WERI-Rb-1 (cell line): ENCODE data around the gene CAV1.

Experiments used
- DNase-seq: peaks from one replicate; pipeline ENCODE4 v3.0.0-alpha.2; 2020
- H3K27ac ChIP-seq: fragments of 250-450 bp; sonication (Bioruptor Pico); 2 replicates; pipeline ENCODE4 v1.5.1; 2020; ENCODE audit warnings: mild to moderate bottlenecking, moderate library complexity
- H3K27me3 ChIP-seq: fragments of 250-450 bp; sonication (Bioruptor Pico); 2 replicates; pipeline ENCODE4 v1.5.1; 2021; ENCODE audit warnings: mild to moderate bottlenecking, low read depth, moderate library complexity; ENCODE audit not compliant: insufficient read depth, severe bottlenecking
- H3K36me3 ChIP-seq: fragments of 250-450 bp; sonication (Bioruptor Pico); 2 replicates; pipeline ENCODE4 v1.5.1; 2020; ENCODE audit warnings: mild to moderate bottlenecking, moderate library complexity
- H3K4me3 ChIP-seq: 2 replicates; pipeline ENCODE4 v1.5.1; 2011; ENCODE audit warnings: low read depth, mild to moderate bottlenecking, control low read depth, low read length
- H3K9me3 ChIP-seq: fragments of 250-450 bp; sonication (Bioruptor Pico); 2 replicates; pipeline ENCODE4 v1.5.1; 2021; ENCODE audit warnings: mild to moderate bottlenecking, moderate library complexity; ENCODE audit not compliant: severe bottlenecking
- CTCF ChIP-seq: IDR thresholded peaks from 2 replicates; pipeline ENCODE4 v1.5.1; 2011; ENCODE audit warnings: low read depth, mild to moderate bottlenecking, control low read depth, inconsistent platforms, low read length

The CAV1 gene

GRCh38 chr7:116552602-116553001, 27.8 kb downstream of the CAV1 start:
- Histone ChIP-seq H3K27me3 (peaks cover 28% of the 10 kb centered on the region), H3K27ac (no peak overlapping the region), H3K36me3 (no peaks in the 10 kb centered on the region), H3K9me3 (no peaks in the 10 kb centered on the region), H3K4me3 (no peak overlapping the region)
- no peak for DNase-seq
- no peak for TF ChIP-seq CTCF

GRCh38 chr7:116553168-116553964, 28.5 kb downstream of the CAV1 start:
- no peak for TF ChIP-seq CTCF
- Histone ChIP-seq H3K4me3 (no peak overlapping the region), H3K36me3 (no peaks in the 10 kb centered on the region), H3K9me3 (no peaks in the 10 kb centered on the region), H3K27ac (no peak overlapping the region), H3K27me3 (peaks cover 28% of the 10 kb centered on the region)
- no peak for DNase-seq

- Histone ChIP-seq H3K4me3 (no peak overlapping the region), H3K27me3 (peaks cover 23% of the 10 kb centered on the region), H3K9me3 (no peaks in the 10 kb centered on the region), H3K36me3 (no peaks in the 10 kb centered on the region), H3K27ac (no peak overlapping the region)
- DNase-seq, result no peak
- no peak for TF ChIP-seq CTCF
These were observed 29.6 kb downstream of the CAV1 start for GRCh38 chr7:116554436-116554835.

GRCh38 chr7:116554911-116555310, 30.1 kb downstream of the CAV1 start:
- Histone ChIP-seq H3K27me3 (peaks cover 23% of the 10 kb centered on the region), H3K36me3 (no peaks in the 10 kb centered on the region), H3K9me3 (no peaks in the 10 kb centered on the region), H3K27ac (no peak overlapping the region), H3K4me3 (no peak overlapping the region)
- no peak for TF ChIP-seq CTCF
- DNase-seq, result no peak

GRCh38 chr7:116557066-116557585, 32.3 kb downstream of the CAV1 start:
- Histone ChIP-seq H3K9me3 (no peaks in the 10 kb centered on the region), H3K4me3 (no peak overlapping the region), H3K27ac (no peak overlapping the region), H3K36me3 (no peaks in the 10 kb centered on the region), H3K27me3 (peaks cover 12% of the 10 kb centered on the region)
- peak; percentile 40 for DNase-seq
- no peak for TF ChIP-seq CTCF

GRCh38 chr7:116557901-116558300, 33.1 kb downstream of the CAV1 start:
- DNase-seq, result no peak
- H3K4me3 ChIP-seq, result no peak overlapping the region
- no peaks in the 10 kb centered on the region for H3K36me3 ChIP-seq
- H3K27ac ChIP-seq, result no peak overlapping the region
- H3K27me3 ChIP-seq, result peaks cover 6% of the 10 kb centered on the region
- no peaks in the 10 kb centered on the region for H3K9me3 ChIP-seq
- TF ChIP-seq CTCF, result no peak
